ENCODE results near the gene USP25.

DNA sequence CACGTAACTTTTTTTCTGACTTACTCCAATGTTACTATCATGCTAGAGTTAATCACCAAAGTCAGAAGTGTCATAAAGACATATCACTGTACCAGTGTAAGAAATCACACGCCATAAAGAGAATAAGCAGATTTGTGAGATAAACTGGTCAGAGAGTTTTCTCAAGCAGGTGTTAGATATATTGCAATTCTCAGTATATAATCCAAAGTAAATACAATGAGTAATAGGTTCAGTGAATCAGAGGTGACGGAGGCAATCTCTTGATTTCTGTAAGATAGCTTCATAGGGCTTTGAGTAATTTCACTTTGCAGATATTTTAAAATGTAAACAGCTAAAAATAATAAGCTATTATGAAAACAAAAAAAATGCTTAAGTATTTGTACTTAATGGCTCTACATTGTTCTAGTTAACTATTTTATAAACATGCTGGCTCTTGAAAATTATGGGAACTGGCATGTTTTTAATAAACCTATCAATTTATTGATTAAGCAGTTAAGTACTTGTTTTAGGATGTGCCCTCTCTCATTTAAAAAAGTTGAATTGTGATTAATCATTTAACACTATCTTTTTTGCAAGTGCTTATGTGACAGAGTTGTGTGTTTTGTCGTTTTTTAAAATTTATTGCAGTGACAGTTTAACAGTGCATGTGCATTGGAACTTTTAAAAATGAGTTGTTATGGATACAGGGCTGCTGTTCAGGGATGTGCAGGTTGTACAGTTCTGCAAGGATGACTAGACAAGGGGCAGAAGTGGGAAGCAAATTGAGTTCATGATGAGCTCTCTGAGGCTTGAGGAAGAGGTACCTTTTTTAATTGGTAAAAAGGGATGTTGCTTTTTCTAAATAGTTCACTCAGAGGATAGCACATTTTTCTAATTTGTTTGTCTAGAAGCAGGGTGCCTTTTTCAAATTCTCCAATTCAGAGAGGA, 119.1 kb downstream of the USP25 start:
- TF ChIP-seq, protein P1, sequence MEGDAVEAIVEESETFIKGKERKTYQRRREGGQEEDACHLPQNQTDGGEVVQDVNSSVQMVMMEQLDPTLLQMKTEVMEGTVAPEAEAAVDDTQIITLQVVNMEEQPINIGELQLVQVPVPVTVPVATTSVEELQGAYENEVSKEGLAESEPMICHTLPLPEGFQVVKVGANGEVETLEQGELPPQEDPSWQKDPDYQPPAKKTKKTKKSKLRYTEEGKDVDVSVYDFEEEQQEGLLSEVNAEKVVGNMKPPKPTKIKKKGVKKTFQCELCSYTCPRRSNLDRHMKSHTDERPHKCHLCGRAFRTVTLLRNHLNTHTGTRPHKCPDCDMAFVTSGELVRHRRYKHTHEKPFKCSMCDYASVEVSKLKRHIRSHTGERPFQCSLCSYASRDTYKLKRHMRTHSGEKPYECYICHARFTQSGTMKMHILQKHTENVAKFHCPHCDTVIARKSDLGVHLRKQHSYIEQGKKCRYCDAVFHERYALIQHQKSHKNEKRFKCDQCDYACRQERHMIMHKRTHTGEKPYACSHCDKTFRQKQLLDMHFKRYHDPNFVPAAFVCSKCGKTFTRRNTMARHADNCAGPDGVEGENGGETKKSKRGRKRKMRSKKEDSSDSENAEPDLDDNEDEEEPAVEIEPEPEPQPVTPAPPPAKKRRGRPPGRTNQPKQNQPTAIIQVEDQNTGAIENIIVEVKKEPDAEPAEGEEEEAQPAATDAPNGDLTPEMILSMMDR (IDR thresholded peaks at IDR 0.05; ENCODE audit: low read depth, low read length): no peak
- no peak for TF ChIP-seq EZH2phosphoT487 (IDR thresholded peaks at IDR 0.05; ENCODE audit: low read depth)

Measured in OCI-LY3 (cell line).